GM21360 (cell line): ENCODE measurements around the gene SAMD14.
"Not testable (repeated sequence)": the region's sequence is repeated elsewhere in the genome, so short reads cannot be mapped to it uniquely, and the experiment has no call there.

Experiments
- ATAC-seq: cut with Tn5 transposase; IDR thresholded peaks from one replicate; pipeline ENCODE4 v1.9.1; 2021; ENCODE audit warnings: mild to moderate bottlenecking, moderate library complexity; ENCODE audit not compliant: unreplicated experiment

The SAMD14 gene

GRCh38 chr17:50076591-50077235 lies 53.2 kb downstream of the SAMD14 start:
- ATAC-seq = no peak

- no peak for ATAC-seq
Observed at GRCh38 chr17:50076221-50076590, 53.8 kb downstream of the SAMD14 start.

GRCh38 chr17:50075446-50076032 lies 54.4 kb downstream of the SAMD14 start:
- no peak for ATAC-seq

GRCh38 chr17:50074227-50074626 lies 55.7 kb downstream of the SAMD14 start:
- no peak for ATAC-seq

- no peak for ATAC-seq
Observed at GRCh38 chr17:50072925-50073324, 57.0 kb downstream of the SAMD14 start.

GRCh38 chr17:50072130-50072529 lies 57.8 kb downstream of the SAMD14 start:
- ATAC-seq = no peak

GRCh38 chr17:50071692-50072091 lies 58.3 kb downstream of the SAMD14 start:
- no peak for ATAC-seq

- ATAC-seq = no peak
Observed at GRCh38 chr17:50070908-50071680, 58.9 kb downstream of the SAMD14 start.

- no peak for ATAC-seq
Observed at GRCh38 chr17:50067996-50068395, 62.0 kb downstream of the SAMD14 start.

GRCh38 chr17:50066995-50067394 lies 63.0 kb downstream of the SAMD14 start:
- no peak for ATAC-seq

GRCh38 chr17:50065056-50065455 lies 64.9 kb downstream of the SAMD14 start:
- no peak for ATAC-seq

- no peak for ATAC-seq
Observed at GRCh38 chr17:50064253-50065001, 65.5 kb downstream of the SAMD14 start.

GRCh38 chr17:50063561-50064252 lies 66.3 kb downstream of the SAMD14 start:
- no peak for ATAC-seq

- ATAC-seq = no peak
Observed at GRCh38 chr17:50062293-50063243, 67.4 kb downstream of the SAMD14 start.

GRCh38 chr17:50061713-50062045 lies 68.3 kb downstream of the SAMD14 start:
- not testable (repeated sequence) for ATAC-seq

GRCh38 chr17:50060951-50061712 lies 68.8 kb downstream of the SAMD14 start:
- ATAC-seq = no peak
